Effector memory CD4-positive, alpha-beta T cell (primary cell): ENCODE results near the gene DIAPH1.

ENCODE experiments used
- DNase-seq, 3 donors: peaks; one replicate each; pipeline ENCODE4 v3.0.0-alpha.2; 2020
- H3K27ac ChIP-seq: 2 replicates; pipeline ENCODE4 v1.7.0; 2013; ENCODE audit warnings: mild to moderate bottlenecking, low read length, moderate library complexity; ENCODE audit not compliant: insufficient read depth, poor library complexity, severe bottlenecking
- H3K27me3 ChIP-seq: replicated peaks from 2 replicates; pipeline ENCODE4 v1.7.0; 2013; ENCODE audit warnings: mild to moderate bottlenecking, low read length; ENCODE audit not compliant: insufficient read depth, control insufficient read depth, poor library complexity, severe bottlenecking
- H3K36me3 ChIP-seq: 2 replicates; pipeline ENCODE4 v1.7.0; 2013; ENCODE audit warnings: mild to moderate bottlenecking, low read length, moderate library complexity; ENCODE audit not compliant: control insufficient read depth, insufficient read depth
- H3K4me1 ChIP-seq: 2 replicates; pipeline ENCODE4 v1.7.0; 2013; ENCODE audit warnings: low read length, mild to moderate bottlenecking; ENCODE audit not compliant: control insufficient read depth, insufficient read depth, poor library complexity, severe bottlenecking
- H3K4me3 ChIP-seq: 2 replicates; pipeline ENCODE4 v1.7.0; 2013; ENCODE audit warnings: low read length, low read depth, mild to moderate bottlenecking; ENCODE audit not compliant: insufficient read depth, poor library complexity, severe bottlenecking
- H3K9me3 ChIP-seq: 2 replicates; pipeline ENCODE4 v1.7.0; 2013; ENCODE audit warnings: mild to moderate bottlenecking, low read length, moderate library complexity; ENCODE audit not compliant: control insufficient read depth

The DIAPH1 gene

GRCh38 chr5:141640051-141640415, 21.2 kb upstream of the DIAPH1 start:
- Histone ChIP-seq H3K9me3 (no peaks in the 10 kb centered on the region), H3K27ac (no peak overlapping the region), H3K27me3 (no peaks in the 10 kb centered on the region), H3K4me3 (no peak overlapping the region), H3K36me3 (peaks cover 26% of the 10 kb centered on the region), H3K4me1 (peaks cover 18% of the 10 kb centered on the region)
- DNase-seq, result no peak

GRCh38 chr5:141639357-141640050, 20.7 kb upstream of the DIAPH1 start:
- no peaks in the 10 kb centered on the region for H3K27me3 ChIP-seq
- H3K27ac ChIP-seq, result no peak overlapping the region
- H3K9me3 ChIP-seq, result no peaks in the 10 kb centered on the region
- peaks cover 22% of the 10 kb centered on the region for H3K36me3 ChIP-seq
- H3K4me1 ChIP-seq, result peaks cover 22% of the 10 kb centered on the region
- DNase-seq, result no peak
- H3K4me3 ChIP-seq, result no peak overlapping the region

GRCh38 chr5:141638771-141639170, 20.0 kb upstream of the DIAPH1 start:
- no peaks in the 10 kb centered on the region for H3K27me3 ChIP-seq
- H3K4me1 ChIP-seq, result peaks cover 28% of the 10 kb centered on the region
- no peak overlapping the region for H3K4me3 ChIP-seq
- no peak overlapping the region for H3K27ac ChIP-seq
- H3K9me3 ChIP-seq, result no peaks in the 10 kb centered on the region
- H3K36me3 ChIP-seq, result peaks cover 16% of the 10 kb centered on the region
- DNase-seq, result no peak

- Histone ChIP-seq H3K4me1 (peaks cover 28% of the 10 kb centered on the region), H3K27ac (peak overlapping the region; percentile 78), H3K27me3 (no peaks in the 10 kb centered on the region), H3K36me3 (peaks cover 11% of the 10 kb centered on the region), H3K4me3 (peak overlapping the region; percentile 98), H3K9me3 (no peaks in the 10 kb centered on the region)
- DNase-seq, result peak; percentile 19 to 36 (median 29)
Observed at GRCh38 chr5:141637767-141638419, 19.1 kb upstream of the DIAPH1 start.

- Histone ChIP-seq H3K36me3 (peaks cover 16% of the 10 kb centered on the region), H3K4me1 (peaks cover 28% of the 10 kb centered on the region), H3K4me3 (peak overlapping the region; percentile 98), H3K27ac (peak overlapping the region; percentile 78), H3K27me3 (no peaks in the 10 kb centered on the region), H3K9me3 (no peaks in the 10 kb centered on the region)
- DNase-seq, result peak; percentile 14 to 43 (median 38)
Observed at GRCh38 chr5:141637123-141637766, 18.4 kb upstream of the DIAPH1 start.

GRCh38 chr5:141636413-141637122, 17.8 kb upstream of the DIAPH1 start, which contains the start of the genes HDAC3 and RELL2:
Gene HDAC3 (minus strand): TSS chr5:141636849. CDS start chr5:141636790, 59 bp downstream.
Gene RELL2 (plus strand): TSS chr5:141636997. CDS start chr5:141638226, 1,229 bp downstream.
- DNase-seq, result peak; percentile 85 to 87 (median 86)
- H3K27me3 ChIP-seq, result no peaks in the 10 kb centered on the region
- peak within 1 kb of the TSS; percentile 78 for H3K27ac ChIP-seq
- peak within 1 kb of the TSS; percentile 98 for H3K4me3 ChIP-seq
- H3K9me3 ChIP-seq, result no peaks in the 10 kb centered on the region
- H3K36me3 ChIP-seq, result peaks cover 17% of the 10 kb centered on the region
- peaks cover 28% of the 10 kb centered on the region for H3K4me1 ChIP-seq

- peaks cover 28% of the 10 kb centered on the region for H3K4me1 ChIP-seq
- no peaks in the 10 kb centered on the region for H3K27me3 ChIP-seq
- H3K9me3 ChIP-seq, result no peaks in the 10 kb centered on the region
- DNase-seq, result no peak
- H3K36me3 ChIP-seq, result peaks cover 15% of the 10 kb centered on the region
- H3K27ac ChIP-seq, result peak overlapping the region; percentile 78
- peak overlapping the region; percentile 98 for H3K4me3 ChIP-seq
Observed at GRCh38 chr5:141636106-141636412, 17.3 kb upstream of the DIAPH1 start.

- Histone ChIP-seq H3K9me3 (no peaks in the 10 kb centered on the region), H3K27me3 (no peaks in the 10 kb centered on the region), H3K27ac (peak overlapping the region; percentile 78), H3K4me3 (peak overlapping the region; percentile 98), H3K36me3 (peaks cover 12% of the 10 kb centered on the region), H3K4me1 (peaks cover 28% of the 10 kb centered on the region)
- no peak for DNase-seq
Observed at GRCh38 chr5:141635646-141636045, 16.8 kb upstream of the DIAPH1 start.

- H3K9me3 ChIP-seq, result no peaks in the 10 kb centered on the region
- H3K27me3 ChIP-seq, result no peaks in the 10 kb centered on the region
- peaks cover 17% of the 10 kb centered on the region for H3K36me3 ChIP-seq
- peaks cover 28% of the 10 kb centered on the region for H3K4me1 ChIP-seq
- H3K4me3 ChIP-seq, result no peak overlapping the region
- no peak overlapping the region for H3K27ac ChIP-seq
- DNase-seq, result no peak
Observed at GRCh38 chr5:141634720-141635119, 15.9 kb upstream of the DIAPH1 start.
